ENCODE results near the gene GTF3C5.
"Not testable (repeated sequence)": the region's sequence is repeated elsewhere in the genome, so short reads cannot be mapped to it uniquely, and the experiment has no call there.

DNA sequence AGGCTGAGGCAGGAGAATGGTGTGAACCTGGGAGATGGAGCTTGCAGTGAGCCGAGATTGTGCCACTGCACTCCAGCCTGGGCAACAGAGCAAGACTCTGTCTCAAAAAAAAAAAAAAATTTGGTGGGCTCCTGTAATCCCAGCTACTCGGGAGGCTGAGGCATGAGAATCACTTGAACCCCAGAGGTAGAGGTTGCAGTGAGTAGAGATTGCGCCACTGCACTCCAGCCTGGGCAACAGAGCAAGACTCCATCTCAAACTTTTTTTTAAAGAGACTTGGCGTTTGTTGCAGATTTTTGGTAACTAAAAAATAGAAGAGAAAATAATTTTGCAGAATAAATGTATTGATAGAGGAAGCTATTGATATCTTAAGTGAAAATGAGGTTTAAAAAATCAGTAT is 32.6 kb upstream of the GTF3C5 start:
- TF ChIP-seq, protein P1, sequence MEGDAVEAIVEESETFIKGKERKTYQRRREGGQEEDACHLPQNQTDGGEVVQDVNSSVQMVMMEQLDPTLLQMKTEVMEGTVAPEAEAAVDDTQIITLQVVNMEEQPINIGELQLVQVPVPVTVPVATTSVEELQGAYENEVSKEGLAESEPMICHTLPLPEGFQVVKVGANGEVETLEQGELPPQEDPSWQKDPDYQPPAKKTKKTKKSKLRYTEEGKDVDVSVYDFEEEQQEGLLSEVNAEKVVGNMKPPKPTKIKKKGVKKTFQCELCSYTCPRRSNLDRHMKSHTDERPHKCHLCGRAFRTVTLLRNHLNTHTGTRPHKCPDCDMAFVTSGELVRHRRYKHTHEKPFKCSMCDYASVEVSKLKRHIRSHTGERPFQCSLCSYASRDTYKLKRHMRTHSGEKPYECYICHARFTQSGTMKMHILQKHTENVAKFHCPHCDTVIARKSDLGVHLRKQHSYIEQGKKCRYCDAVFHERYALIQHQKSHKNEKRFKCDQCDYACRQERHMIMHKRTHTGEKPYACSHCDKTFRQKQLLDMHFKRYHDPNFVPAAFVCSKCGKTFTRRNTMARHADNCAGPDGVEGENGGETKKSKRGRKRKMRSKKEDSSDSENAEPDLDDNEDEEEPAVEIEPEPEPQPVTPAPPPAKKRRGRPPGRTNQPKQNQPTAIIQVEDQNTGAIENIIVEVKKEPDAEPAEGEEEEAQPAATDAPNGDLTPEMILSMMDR (IDR thresholded peaks at IDR 0.05; ENCODE audit: low read depth, low read length, poor library complexity, severe bottlenecking) = not testable (repeated sequence)
- not testable (repeated sequence) for TF ChIP-seq EZH2phosphoT487 (IDR thresholded peaks at IDR 0.05; ENCODE audit: borderline replicate concordance, low read length)

All from DOHH2 (cell line).